H1 (cell line): ENCODE results near the gene PPP1R7.

Experiments used
- CTCF ChIP-seq, 3 experiments: IDR thresholded peaks; 1 replicate in 2 of 3; 2 replicates in 1 of 3; pipeline versions ENCODE4 v1.5.1 to v1.6.1; 2011; ENCODE audit warnings: low read length in 3 of 3, mild to moderate bottlenecking in 3 of 3, inconsistent platforms in 2 of 3, low read depth in 1 of 3, moderate library complexity in 1 of 3; ENCODE audit not compliant: insufficient read depth in 1 of 3; ENCODE audit errors: control extremely low read depth in 1 of 3
- HDAC2 ChIP-seq, 2 experiments: fragments of 300-600 bp in 1 of 2; sonication (generic) in 1 of 2; IDR thresholded peaks; 2 replicates each; pipeline ENCODE4 v1.6.1; 2011 to 2012; ENCODE audit warnings: low read depth in 2 of 2, low read length in 2 of 2, mild to moderate bottlenecking in 2 of 2, moderate library complexity in 2 of 2, borderline replicate concordance in 1 of 2, inconsistent platforms in 1 of 2
- KDM4A ChIP-seq: IDR thresholded peaks from one replicate; pipeline ENCODE4 v1.7.1; 2012; ENCODE audit warnings: low read depth, mild to moderate bottlenecking, moderate library complexity, low read length, inconsistent platforms; ENCODE audit not compliant: severe bottlenecking
- KDM5A ChIP-seq: fragments of 200-600 bp; IDR thresholded peaks from 2 replicates; pipeline ENCODE4 v1.7.1; 2012; ENCODE audit warnings: mild to moderate bottlenecking, low read length, inconsistent platforms, mixed read lengths
- NRF1 ChIP-seq: IDR thresholded peaks from 2 replicates; pipeline ENCODE4 v1.6.1; 2011; ENCODE audit warnings: mild to moderate bottlenecking, low read depth, low read length, improper control_type of control experiment
- POLR2A ChIP-seq, 2 experiments: IDR thresholded peaks; 1 replicate in 1 of 2; 2 replicates in 1 of 2; pipeline ENCODE4 v1.6.1; 2011; ENCODE audit warnings: low read depth in 2 of 2, low read length in 2 of 2, mild to moderate bottlenecking in 2 of 2; ENCODE audit errors: control extremely low read depth in 1 of 2
- POLR2AphosphoS5 ChIP-seq: IDR thresholded peaks from 2 replicates; pipeline ENCODE4 v1.6.1; 2011; ENCODE audit warnings: low read depth, low read length
- RFX5 ChIP-seq: IDR thresholded peaks from 2 replicates; pipeline ENCODE4 v1.6.1; 2011; ENCODE audit warnings: low read depth, low read length, improper control_type of control experiment, borderline replicate concordance
- SP1 ChIP-seq: IDR thresholded peaks from 2 replicates; pipeline ENCODE4 v1.6.1; 2011; ENCODE audit warnings: low read depth, low read length
- USF2 ChIP-seq: IDR thresholded peaks from 2 replicates; pipeline ENCODE4 v1.6.1; 2011; ENCODE audit warnings: low read length, improper control_type of control experiment

GRCh38 chr2:241126771-241127202 is 23.5 kb upstream of the PPP1R7 start:
- TF ChIP-seq CTCF (IDR thresholded peaks at IDR 0.05; ENCODE audit: control extremely low read depth in 1 of 3, insufficient read depth in 1 of 3, low read depth in 1 of 3, low read length in 3 of 3) (no peak), HDAC2 (IDR thresholded peaks at IDR 0.05; ENCODE audit: borderline replicate concordance in 1 of 2, low read depth in 2 of 2, low read length in 2 of 2) (no peak), POLR2A (IDR thresholded peaks at IDR 0.05; ENCODE audit: control extremely low read depth in 1 of 2, low read depth in 2 of 2, low read length in 2 of 2) (no peak), POLR2AphosphoS5 (no peak), KDM4A (no peak), SP1 (no peak), RFX5 (no peak), KDM5A (no peak), USF2 (no peak), NRF1 (no peak)
